AG10803 (cell line): Measurements from ENCODE around the gene FBXL17.

Experiments used
- DNase-seq: peaks from one replicate; pipeline ENCODE4 v3.0.0; 2010; ENCODE audit warnings: low read depth
- H3K4me3 ChIP-seq: 2 replicates; pipeline ENCODE4 v1.5.1; 2011; ENCODE audit warnings: mild to moderate bottlenecking, low read length, control low read depth
- TF ChIP-seq, protein P1 (sequence below): conservative IDR thresholded peaks from 2 replicates; pipeline ENCODE4 v1.5.1; 2011; ENCODE audit warnings: mild to moderate bottlenecking, low read length, control low read depth, inconsistent platforms

Gene FBXL17

DNA sequence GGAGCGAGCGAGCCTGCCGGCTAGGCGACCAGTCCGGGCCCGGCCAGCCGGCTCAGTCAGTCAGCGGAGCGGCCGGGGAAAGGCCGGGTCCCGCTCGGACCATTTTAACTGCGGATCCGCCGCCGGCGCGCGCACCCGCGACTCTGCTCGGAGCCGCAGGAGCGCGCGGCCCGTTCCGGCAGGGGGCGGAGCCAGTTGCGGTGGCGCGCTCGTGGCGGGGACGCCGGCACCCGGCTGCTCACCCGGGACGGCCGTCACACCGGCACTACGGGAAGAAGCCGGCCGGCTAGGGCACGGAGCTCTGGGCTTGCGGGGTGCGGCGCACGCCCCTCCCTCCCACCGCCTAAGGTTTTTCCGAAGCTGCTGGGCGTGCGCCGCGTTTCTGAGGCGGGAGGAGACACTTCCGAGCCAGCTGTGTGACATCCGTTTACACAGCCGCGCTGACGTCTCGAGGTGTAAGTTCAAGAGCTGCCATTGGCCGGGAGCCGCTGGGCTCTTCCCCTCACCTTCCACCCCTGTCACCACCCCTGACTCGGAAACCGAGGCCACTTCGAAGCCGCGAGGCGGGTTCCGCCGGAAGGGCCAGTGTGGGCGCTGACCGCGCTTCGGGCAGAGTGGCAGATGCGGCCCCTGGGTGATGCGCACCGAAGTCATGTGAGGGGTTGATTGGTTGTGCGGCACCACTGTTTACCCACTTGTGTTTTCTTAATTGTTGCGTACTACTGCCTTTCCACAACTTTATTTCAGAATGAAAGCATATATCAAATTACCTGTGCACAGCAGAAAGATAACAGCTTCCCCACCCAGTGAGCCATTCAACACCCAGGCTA lies at the start of gene FBXL17:
Gene FBXL17 (minus strand): TSS at position 145 of the 830 bp plus-strand sequence.
- peak within 1 kb of the TSS; percentile 80 for H3K4me3 ChIP-seq
- peak; percentile 92 for DNase-seq
- TF ChIP-seq, protein P1, sequence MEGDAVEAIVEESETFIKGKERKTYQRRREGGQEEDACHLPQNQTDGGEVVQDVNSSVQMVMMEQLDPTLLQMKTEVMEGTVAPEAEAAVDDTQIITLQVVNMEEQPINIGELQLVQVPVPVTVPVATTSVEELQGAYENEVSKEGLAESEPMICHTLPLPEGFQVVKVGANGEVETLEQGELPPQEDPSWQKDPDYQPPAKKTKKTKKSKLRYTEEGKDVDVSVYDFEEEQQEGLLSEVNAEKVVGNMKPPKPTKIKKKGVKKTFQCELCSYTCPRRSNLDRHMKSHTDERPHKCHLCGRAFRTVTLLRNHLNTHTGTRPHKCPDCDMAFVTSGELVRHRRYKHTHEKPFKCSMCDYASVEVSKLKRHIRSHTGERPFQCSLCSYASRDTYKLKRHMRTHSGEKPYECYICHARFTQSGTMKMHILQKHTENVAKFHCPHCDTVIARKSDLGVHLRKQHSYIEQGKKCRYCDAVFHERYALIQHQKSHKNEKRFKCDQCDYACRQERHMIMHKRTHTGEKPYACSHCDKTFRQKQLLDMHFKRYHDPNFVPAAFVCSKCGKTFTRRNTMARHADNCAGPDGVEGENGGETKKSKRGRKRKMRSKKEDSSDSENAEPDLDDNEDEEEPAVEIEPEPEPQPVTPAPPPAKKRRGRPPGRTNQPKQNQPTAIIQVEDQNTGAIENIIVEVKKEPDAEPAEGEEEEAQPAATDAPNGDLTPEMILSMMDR: no peak

DNA sequence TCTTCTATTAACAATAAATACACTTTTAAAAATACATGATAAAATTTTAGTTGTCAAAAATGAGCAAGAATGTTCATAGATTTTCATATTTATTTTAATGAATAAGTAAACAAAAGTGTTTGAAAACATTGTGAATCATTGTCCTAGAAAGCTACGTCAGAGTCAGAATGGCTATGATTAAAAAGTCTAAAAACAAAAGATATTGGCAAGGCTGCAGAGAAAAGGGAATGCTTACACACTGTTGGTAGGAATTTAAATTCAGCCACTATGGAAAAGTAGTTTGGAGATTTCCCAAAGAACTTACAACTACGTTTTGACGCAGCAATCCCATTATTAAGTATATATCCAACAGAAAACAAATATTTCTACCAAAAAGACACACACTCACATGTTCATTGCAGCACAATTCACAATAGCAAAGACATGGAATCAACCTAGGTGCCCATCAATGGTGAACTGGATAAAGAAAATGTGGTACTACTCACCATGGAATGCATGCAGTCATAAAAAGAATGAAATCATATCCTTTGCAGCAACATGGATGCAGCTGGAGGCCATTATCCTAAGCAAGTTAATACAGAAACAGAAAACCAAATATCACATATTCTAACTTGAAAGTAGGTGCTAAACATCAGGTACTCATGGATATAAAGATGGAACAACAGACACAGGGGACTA lies 49.2 kb upstream of the FBXL17 start:
- DNase-seq: peak; percentile 39
- H3K4me3 ChIP-seq: no peak overlapping the region
- TF ChIP-seq, protein P1: no peak

DNA sequence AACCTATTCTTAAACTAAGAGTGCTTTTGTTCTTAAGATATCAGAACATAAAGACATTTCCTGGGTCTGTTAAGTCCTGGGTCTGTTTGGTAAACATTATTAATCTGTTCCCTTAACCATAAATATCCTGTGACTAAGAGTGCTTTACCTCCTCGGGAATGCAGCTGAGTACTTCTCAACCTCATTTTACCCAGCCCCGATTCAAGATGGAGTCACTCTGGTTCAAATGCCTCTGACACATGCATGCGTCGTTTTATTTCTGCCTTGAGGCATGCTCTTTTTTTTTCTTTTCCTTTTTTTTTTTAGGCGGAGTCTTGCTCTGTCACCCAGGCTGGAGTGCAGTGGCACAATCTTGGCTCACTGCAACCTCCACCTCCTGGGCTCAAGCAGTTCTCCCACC lies 39.8 kb upstream of the FBXL17 start:
- no peak overlapping the region for H3K4me3 ChIP-seq
- no peak for DNase-seq
- TF ChIP-seq, protein P1: no peak

DNA sequence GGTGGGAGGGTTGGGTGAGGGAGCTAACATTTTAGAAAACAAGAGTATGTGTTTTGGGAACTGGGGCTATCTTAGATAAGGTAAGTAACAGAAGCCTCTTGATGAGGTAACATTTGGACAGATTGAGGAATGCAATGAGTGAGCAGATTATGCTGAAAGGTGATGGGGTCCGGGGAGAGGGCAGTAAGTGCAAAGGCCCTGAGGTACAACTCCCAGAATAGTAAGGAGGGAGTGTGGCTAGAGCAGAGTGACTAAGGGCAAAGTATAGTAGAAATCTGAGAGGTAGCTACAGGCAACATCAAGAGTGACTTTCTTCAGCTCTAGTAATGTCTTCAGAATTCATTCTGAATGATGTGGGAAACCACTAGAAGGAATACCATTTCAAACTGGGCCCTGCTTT lies 38.9 kb upstream of the FBXL17 start:
- H3K4me3 ChIP-seq: no peak overlapping the region
- TF ChIP-seq, protein P1: no peak
- DNase-seq: no peak

DNA sequence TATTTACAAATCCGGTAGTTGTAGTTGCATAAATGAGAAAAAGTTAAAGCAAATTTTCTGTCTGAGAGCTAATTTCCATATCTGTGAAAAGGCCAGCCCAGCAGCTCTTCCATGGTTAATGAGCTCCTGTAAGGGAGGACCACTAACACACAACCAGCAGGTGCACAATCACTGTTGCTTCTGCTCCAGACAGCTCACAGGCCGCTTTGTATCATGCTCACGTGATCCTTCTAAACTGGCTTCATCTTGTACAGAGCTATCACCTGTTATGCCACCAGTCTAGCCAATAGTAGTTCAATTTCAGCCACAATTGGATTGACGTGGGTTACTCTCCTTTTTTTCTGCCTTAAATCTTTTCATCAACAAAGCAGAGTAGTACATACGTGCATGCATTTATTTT lies 38.3 kb upstream of the FBXL17 start:
- no peak overlapping the region for H3K4me3 ChIP-seq
- TF ChIP-seq, protein P1: no peak
- no peak for DNase-seq

DNA sequence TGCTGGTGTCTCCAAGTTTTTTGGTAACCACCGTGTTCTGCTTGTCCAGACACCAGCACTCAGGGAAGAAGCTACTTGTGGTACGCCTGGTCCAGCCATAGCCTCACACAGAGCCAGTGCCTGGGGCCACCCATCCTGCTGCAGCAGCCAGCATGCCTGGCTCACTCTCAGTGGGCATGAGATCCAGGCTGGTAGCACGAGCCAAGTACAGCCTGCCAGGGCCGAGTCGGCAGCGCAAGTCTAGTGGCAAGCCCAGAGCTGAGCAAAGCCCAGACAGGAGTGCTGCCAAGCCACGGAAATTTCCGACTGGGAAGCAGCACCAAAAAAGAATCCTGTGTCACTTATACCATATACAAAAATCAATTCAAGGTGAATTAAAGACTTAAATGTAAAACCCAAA lies 36.3 kb upstream of the FBXL17 start:
- no peak overlapping the region for H3K4me3 ChIP-seq
- DNase-seq: peak; percentile 20
- TF ChIP-seq, protein P1: no peak
